HG02678 (cell line): ENCODE data around the gene FKBP10.

Source experiments
- ATAC-seq: cut with Tn5 transposase; IDR thresholded peaks from one replicate; pipeline ENCODE4 v1.9.1; 2021; ENCODE audit warnings: mild to moderate bottlenecking, moderate library complexity; ENCODE audit not compliant: unreplicated experiment

Gene FKBP10

DNA sequence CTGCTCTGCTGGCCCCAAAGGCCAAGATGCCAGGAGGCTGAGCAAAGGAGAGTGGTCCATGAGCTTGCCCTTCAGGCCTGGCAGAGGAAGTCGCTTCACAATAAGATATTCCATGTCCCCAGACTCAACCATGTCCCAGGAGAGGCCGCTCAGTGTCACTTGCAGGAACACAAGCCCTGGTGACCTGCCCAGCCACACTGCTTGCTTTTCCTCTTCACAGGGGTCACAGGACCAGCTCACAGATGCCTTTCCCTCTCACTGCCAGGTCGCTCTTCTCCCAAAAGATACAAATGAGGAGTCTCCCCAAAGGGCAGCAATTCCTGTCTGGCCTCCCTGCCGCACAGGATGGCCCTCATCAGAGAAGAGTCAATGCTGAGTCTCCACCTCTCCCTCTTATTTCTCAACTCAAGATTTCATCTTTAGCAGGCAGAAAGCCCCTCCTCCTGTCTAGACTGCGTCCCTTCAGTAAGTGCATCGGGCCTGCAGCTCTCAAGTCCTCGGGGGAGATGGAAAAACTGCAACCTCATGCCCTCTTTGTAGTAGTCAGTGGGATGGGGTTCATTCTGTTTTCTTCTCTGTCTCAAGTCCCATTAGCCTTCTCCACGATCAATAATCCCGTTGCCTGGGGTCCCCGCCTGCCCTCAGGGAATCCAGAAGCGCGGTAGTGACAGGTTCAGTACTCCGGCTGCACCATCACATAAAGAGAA is 31.2 kb upstream of the FKBP10 start:
- no peak for ATAC-seq

DNA sequence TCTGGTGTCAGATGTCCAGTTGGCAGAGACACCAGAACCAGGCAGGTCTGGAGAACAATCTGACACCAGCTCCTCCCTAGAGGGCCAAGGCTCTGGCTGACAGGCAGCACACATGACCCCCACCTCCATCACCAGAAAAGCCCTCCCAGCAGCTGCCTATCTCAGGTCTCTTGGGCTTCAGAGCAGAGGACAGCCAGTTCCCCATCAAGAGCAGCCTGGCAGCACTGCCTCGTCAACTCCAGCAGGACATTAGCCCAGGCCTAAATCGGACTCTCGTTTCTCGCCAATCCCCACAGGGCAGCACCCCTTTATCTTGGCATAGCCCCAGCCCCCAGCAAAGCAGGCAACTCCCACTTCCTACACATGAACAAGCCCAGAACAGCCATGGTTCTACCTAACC is 30.7 kb upstream of the FKBP10 start:
- no peak for ATAC-seq

DNA sequence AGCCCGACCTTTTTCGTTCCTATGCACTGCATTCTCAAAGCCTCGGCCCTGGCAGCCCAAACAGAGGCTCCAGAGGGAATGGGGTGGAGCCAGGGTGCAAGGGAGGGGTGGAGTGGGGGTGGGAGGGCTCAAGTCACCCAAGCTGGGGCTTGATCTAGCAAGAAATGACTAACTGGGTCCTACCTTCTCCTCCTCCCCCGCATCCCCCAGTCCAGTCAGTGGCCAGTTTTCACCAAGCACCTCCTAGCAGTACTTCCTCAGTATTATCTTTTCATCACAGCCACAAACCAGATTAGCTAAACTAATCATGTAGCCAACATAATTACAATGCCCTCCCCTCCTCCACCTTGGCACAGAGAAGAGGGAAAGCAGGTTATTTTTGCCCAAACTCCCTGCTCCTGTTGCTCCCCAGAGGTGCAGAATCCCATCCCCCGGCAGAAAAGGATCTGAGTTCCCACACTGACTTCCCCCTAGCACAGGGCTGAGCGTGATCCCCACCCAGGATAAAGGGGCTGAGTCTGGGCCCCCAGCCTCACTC is 28.5 kb upstream of the FKBP10 start:
- ATAC-seq, result no peak

DNA sequence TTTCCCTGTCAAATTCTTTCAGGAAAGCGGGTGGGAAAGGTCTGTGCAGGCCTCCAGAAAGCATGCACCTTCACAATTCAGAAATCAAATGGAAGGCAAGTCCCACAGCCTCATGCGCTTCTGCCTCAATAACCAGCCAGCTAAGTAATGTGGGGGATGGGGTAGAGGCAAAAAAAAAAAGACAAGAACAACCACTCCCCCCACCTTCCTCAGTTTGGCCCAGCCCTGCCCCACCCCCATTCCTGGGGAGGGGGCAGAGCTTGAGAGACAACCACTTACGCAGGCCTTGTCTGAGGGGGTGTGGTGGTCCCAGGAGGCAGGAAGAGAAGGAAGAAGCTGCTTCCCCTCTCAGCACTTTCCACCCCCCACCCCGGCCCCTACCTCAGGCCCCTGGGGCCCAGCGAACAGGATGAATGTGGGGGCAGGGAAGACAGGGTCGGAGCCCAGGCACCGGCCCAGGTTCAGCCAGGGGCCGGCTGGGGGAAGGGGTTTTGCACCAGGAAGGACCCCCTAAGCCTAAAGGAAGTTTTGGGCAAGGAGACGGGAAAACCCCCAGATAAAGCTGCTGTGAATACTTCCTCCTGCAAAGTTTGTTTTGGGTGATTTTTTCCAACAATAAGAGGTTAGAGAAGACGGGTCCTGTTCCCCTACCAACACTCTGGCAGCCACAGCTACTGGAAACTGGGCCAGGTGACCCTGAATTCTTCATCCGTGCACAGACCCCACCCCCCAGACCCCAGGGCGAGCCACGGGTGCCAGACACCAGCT is 27.5 kb upstream of the FKBP10 start:
- no peak for ATAC-seq

DNA sequence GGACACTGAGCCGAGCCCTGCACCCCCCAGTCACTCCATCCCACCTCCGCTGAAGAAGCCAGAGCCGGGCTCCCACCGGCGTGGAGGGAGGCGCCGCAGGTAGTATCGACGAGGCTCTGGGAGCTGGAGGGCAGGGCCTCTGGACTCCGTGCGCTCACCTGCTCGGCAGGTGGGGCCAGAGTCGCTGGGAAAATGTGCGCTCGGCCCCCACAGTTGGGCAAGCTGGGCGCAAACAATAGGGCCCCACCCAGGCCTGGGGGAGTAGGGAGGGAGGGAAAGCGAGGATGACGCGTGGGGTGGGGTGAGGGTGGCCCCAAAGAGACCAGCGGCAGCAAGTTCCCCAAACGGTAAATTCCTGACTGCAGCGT is 27.0 kb upstream of the FKBP10 start:
- ATAC-seq, result no peak

DNA sequence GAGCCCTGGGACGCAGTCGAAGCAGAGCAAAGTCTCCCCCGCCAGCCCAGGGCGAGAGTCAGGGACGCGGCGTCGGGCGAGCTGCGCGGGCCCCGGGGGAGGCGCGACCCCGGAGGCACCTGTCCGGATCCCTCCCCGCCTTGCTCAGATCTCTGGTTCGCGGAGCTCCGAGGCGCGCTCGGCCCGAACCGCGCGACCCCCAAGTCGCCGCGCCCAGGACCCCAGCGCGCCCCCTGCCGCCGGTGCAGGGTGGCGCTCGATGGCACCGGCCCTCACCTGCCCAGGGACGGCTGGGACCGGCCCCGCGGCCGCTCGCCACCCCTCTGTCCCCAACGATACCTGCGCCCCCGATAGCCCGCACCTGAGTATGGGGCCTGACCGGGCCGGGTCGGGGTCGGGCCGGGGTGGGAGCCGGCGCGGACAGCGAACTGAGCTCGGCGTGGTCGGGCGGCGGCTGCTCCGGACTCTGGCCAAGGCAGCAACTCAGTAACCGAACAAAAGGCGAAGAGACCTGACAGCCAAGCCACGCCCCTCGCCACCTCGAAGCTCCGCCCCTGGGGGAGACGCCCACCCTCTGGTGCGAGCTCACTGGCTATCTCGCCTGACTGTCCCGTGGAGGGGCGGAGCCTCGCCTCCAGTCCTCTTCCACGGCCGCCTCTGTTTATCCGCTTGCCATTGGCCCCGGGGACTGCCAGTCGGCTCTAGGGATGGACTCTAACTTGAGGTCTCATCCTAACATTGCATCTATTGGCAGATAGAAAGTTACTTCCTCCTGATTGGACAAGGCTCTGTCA is 26.4 kb upstream of the FKBP10 start, which contains the start of gene JUP:
Gene JUP, minus strand, starts transcription at position 485 of the 794 bp plus-strand sequence. CDS start 14,857 bp downstream, outside the sequence.
- ATAC-seq, result no peak

DNA sequence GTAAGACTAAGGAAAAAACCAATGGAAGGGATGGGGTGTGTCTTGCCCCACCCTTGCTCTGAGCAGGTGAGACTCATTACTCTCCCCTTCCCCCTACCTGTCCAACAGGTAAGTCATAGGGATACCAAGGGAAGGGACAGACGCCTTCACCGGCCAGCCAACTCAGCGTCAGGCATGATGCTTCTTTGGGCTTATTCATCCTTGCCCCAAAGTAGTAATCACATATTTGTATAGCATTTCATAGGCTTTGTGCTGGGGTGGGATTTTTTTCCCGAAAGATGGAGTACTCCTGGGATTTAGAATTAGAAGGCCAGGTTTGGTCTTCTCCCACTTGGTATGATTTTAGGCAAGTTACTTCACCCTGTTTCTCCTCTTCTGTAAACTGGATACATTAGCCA is 25.8 kb upstream of the FKBP10 start:
- no peak for ATAC-seq

DNA sequence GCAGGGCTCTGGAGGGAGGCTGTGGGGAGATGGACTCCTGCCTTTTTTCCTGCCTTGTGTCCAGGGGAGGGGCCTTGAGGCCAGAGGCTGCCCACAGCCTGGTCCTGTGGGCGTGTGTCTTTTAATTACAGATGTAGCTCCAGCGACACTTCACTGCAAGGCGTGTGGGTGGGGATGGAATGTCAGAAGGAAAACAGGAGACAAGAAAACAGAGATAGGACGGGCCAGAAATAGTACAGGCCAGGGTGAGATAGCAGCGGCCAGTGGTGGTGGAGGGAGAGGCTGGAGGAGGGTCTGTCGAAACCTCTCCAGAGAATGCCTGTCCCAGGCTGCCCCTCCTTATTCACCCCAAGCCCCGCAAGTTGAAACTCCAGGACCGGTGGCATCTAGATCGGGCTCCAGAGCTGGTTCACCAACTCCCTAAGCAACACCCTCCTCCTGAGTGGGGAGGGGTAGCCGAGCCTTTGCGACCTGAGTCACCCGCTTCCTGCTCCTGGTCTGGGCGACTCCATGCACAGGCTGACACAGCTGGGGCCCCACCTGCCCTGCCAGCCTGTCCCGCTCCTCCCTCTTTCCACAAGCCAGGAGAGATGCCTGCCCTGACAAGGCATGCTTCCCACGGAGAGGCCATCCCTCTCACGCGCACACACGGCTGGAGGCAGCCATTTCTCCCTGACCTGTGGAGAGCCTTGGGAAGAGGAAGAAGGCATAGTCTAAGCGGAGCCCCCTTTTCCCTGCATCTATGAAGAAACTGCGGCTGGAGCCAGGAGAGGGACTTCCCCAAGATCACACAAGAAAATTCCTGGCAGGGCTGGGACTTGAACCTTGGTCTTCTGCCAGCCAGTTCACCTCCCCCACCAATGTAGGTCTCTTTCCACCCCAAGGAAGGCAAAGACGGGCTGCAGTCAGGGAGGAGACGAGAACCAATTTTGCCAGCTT is 19.7 kb upstream of the FKBP10 start:
- ATAC-seq, result no peak

DNA sequence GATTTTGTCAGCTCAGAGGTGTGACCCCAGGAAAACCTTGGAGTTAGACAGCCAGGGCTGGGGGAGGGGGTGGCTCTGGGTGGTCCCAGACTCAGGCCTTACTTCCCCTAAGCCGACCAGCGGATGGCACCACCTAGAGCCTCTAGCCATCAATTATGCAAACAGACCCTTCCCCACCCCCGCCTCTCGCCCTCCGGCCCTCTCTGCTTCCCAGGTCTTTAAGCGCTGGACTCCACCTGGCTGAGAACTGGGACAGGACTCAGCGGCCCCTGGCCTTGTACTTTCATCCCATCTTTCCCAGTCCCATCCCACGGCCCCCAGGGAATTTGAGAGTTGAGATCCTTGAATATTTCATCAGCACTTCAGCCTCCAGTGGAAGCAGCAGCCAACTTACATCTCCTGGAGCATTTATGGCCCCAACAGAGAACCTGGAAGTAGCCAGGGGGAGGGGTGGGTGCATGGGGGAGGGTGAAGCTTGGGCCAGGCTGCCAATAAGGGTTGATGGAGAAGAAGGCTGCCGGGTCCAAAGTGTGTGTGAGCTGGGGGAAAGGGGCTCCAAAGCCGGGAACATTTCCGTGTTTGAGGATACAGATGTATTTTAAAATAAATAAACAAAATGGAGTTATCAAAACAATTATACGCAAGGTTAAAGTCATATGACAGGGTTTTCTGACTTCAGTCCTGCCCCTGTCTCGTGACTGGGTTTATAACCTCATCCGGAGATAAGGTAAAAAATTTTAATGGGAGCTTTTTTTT is 18.8 kb upstream of the FKBP10 start:
- no peak for ATAC-seq

DNA sequence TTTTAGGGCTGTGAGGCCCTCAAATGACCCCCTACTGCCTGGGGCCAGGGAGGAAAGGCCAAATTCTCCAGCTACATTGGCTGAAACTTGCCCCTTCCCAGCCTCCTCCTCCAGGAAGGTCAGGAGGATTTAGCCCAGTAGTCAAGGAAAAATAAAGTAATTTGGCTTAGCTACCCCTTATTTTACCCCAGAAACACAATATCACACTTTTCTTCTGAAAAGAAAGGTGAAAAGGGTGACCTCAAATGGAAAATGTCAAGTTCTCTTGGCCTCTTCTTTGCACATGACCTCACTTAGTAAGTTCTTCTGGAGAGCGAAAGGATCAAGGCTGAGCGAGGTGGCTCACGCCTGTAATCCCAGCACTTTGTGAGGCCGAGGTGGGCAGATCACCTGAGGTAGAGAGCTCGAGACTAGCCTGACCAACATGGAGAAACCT is 18.2 kb upstream of the FKBP10 start:
- ATAC-seq, result no peak

DNA sequence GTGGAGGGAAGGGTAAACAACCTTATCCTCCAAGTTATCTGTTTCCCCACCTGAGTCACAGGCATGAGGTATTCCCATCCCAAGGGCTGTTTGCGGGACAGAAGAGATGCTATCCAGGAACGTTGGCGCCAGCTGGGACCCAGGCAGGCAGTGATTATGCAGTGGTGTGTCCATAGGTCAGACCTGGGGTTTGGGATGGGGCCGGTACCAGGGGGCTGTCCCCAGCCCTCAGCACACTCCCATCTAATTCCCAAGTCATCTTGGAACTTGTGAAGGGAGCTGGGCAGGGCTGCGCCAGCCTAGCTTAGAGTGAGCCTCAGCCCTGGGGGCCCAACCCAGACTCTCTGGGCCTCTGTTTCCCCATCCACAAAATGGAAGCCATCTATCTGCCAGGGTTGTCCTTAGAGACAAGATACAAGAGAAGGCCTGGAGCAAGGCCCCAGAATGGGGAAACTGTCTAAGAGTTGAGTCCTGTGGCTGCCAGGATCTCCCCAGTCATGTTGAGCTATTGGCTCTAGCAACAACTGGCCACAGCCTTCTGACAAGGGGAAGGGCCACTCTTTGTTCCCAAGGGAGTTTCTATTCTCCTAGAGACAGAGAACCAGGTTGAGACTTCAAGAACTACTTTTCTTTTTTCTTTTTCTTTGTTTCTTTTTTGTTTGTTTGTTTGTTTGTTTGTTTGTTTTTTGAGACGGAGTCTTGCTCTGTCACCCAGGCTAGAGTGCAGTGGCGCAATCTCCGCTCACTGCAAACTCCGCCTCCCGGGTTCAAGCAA is 16.5 kb upstream of the FKBP10 start:
- ATAC-seq, result no peak

DNA sequence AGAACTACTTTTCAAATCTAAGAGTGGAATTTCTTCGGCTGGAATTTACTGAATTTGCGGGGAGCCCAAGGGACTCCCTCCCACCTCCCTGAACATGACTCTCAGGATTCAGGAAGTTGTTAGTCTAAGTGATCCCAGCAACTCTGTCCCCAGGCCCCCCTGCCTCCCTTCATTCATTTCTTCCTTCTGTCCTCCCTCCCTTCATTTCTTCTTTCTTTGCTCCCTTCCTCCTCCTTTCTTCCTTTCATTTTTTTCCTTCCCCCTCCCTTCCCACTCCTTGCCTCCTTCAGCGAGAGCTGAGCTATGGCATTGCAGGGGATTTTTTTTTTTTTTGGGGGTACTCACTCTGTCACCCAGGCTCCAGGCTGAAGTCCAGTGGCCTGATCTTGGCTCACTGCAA is 15.4 kb upstream of the FKBP10 start:
- no peak for ATAC-seq

DNA sequence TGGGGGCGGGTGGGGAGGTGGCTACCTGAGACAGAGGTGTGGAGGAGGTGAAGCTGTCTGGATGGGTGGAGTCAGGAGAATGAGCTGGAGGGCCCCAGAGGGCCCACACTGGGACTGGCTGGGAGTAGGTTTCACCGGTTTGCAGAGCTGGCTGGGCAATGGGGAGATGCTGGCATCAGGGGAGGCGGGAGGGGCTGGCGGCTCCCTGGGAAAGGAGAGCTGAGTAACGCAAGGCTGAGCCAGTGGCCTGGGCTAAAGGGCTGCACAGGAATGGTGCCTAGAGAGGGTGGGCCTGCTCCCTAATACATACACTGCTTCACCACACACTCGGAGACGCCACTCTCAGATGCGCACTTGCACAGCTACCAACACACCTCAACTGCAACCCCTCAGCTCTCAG is 13.4 kb upstream of the FKBP10 start:
- no peak for ATAC-seq

DNA sequence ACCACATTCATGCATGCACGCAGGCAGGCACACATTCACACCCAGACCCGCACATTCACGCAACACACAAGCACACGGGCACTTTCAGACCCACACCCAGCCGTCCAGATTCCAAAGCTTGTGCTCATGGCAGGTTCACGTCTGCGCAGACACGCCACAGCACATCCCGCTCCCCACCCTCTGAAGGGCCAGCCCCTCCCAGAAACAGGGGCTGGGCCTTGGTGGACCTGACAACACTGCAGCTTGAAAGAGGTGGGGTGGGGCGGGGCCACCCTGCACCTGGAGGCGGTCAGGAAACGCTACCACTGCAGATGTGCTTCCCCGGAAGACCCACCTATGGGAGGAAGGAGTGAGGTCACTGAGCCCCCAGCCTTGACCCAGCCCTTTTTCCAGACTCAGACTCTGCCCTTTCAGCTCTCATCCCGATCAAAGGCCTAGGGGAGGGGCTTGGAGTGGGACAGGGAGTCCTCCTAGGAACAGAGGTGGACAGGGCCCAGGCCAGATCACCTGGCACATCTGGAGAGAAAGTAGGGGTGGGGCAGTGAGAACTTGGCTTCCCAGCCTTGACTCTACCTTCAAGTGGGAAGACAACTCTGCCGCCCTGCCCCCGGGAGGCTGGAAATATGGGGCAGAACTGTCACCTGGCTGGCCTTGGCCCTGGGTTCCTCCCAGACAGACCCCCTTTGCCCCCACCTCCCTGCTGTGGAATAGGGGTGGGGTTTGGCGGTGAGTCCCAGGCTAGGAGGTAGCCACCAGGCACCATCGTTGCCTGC is 12.0 kb upstream of the FKBP10 start:
- no peak for ATAC-seq

DNA sequence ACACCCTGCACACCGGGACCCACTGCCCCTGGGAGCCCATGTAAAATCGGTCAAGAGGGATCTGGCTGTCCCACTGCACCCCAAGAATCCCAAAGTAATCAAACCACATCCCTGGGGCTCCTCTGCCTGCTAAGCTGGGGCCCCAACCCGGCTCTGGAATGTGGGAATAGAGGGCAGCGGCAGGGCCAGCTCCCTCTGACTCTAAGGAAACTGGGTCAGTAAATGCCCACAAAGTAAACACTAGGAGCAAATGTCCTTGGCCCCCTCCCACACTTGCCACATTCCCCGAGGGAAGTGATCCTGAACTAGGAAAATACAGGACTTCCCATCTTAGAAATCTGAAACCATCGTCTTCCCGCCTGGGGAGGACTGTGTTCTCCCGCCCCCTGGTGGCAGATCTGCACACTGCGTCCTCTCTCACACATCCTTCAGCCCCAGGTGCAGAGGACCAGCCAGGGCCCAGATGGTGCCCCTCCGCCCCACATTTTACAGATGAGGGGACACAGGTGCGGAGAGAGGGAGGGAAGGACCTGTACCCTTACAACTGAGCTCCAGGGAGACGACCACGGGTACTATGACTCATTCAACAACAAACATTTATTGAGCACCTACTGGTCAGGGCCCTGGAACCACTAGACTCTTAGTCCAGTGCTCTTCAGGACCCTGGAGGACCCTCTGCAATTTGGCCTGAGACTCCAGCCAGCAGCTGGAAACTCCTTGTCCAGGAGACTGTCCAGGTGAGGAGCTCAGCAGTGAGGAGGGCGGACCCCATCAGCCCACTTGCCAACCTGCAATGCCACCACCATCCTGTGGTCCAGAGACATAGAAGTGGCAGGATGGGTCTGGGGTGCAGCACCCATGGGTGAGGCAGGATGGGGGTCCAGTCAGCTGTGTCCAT is 11.2 kb upstream of the FKBP10 start:
- no peak for ATAC-seq

DNA sequence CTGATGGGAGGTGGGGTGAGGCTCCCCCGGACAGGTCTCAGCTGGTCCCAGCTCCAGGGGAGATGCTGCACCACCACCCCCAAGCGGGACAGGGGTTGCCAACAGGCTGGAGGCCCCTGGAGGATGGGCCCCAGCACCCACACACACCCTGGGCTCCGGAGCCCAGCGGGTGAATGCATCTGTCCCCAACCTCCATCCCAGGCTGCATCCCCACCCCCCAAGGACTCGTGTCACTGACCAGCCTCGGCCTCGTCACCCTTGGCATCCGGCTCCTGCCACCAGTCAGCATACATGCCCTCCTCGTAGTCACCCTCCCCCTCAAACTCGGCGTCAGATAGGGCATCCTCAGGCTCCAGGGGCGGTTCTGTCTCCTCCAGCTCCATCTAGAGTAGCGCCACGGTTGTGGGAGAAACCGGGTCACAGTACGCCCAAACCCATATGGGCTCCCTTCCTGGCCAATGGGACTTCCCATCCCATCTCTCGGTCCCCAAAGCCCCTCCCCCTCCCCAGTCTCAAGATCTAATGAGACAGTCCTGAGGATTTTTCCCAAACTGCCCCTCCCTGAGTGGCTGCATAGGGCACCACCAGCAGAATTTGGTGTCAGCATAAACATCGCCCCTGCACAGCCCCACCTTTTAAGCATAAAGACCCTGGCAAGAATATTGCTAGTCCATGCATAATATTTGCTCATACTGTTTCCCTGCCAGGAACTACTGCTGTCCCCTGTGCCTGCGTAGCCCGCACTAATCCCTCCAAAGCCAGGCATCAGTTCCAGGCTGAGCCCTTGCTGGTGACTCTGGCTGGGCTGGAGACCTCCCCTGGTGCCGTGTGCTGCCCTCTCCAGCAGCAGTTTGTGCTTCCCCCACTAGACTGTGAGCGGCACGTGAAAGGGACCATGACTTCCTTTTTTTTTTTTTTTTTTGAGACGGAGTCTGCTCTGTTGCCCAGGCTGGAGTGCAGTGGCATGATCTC is 9.5 kb upstream of the FKBP10 start:
- ATAC-seq, result no peak
